Measurements from ENCODE around the gene ACSS1.
A peak's percentile ranks its signal among the peaks of the same experiment; 100 is the strongest.

Gene ACSS1

DNA sequence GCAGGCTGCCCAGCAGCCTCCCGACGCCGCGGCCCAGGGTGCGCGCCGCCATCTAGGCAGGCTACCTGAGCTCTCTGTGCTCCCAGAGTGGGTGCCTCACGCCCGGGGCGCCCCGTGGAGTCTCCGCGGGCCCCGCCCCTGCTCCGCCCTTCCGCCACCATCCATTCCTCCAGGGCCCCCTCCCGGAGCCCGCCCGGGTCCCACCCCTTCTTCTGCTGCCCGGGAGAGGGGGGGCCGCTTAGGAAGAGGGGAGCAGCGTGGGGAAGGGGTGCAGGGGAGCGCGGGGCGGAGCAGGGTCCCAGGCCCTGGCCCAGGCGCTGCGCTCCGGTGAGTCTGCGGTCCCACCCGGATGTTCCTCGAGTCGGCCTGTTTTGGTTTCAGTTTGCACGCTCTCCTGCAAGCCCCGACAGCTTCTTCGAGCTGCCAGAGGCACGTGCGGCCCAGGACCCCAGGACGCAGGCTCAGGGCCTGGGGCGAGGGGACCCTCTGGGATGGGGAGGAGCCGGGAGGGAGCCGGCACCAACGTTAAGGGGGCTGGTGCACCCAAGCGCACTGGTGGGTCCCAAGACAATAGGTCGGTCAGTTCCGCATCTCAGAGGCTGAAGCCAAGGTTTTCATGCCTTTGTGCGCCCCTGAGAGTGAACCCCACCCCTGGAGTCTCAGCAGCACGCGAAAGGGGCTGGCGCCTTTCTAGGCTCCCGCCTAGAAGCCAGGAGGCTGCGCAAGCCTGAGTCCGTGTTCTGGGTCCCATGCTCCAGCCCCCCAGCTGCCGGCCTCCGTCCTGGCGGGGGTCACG is at the start of gene ACSS1:
Gene ACSS1 (minus strand): TSS at position 89 of the 796 bp plus-strand sequence. CDS start 37 bp downstream, at position 52.
- peak; percentile 55 for DNase-seq

GRCh38 chr20:25103526-25103925 is 45.6 kb upstream of the ACSS1 start:
- no peak for DNase-seq

- no peak for DNase-seq
Observed at GRCh38 chr20:25100914-25101313, 43.0 kb upstream of the ACSS1 start.

DNA sequence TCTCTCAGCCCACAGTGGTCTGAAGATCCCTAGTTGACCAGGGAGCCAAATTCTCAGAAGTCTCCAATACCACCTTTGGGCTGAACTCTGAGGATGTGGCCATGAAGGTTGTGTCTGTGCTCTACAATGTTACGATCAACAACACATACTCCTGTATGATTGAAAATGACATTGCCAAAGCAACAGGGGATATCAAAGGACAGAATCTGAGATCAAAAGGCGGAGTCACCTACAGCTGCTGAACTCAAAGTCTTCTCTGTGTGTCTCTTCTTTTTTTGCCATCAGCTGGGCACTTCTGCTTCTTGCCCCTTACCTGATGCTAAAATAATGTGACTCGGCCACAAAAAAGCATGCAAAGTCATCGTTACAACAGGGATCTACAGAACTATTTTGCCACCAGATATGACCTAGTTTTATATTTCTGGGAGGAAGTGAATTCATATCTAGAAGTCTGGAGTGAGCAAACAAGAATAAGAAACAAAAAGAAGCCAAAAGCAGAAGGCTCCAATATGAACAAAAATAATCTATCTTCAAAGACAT is 41.7 kb upstream of the ACSS1 start:
- DNase-seq: no peak

- DNase-seq: no peak
Observed at GRCh38 chr20:25097498-25097897, 39.6 kb upstream of the ACSS1 start.

GRCh38 chr20:25090492-25091429 is 32.8 kb upstream of the ACSS1 start:
- DNase-seq: no peak

DNA sequence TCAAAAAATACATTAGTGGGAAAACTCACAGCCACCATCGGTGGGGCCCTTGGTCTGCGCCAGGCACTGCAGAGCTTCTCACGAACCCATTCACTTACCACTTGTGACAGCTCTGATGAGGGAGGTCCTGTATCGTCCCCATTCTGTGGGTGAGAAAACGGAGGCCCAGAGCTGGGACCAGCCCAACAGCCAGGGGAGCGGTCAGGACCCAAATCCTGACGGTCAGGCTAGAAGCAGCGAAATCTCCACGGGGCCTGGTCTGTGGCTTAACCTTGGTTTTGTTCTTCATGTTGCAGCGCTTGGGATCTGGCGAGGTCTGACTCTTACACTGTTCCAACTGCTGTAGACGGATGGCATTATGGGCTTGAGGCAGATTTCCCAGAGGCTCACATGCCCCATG is 31.7 kb upstream of the ACSS1 start:
- DNase-seq: no peak

- no peak for DNase-seq
Observed at GRCh38 chr20:25089096-25089495, 31.2 kb upstream of the ACSS1 start.

DNA sequence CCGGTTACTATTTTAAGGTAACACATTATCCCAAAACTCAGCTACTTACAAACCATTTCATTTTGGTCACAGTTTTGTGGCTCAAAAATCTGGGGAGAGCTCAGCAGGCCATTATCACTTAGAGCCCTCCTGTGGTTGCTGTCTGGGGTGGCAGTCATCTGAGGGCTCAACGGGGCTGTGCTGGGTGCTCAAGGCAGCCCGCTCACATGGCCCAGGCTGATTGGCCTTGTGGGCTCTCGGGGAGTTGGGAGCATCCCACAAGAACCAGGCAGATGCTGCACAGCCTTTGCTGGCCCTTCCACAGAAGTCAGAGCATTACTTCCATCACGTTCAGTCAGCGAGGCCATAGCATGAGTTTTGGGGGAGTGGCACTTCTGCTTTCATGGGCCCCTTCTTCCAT is 30.3 kb upstream of the ACSS1 start:
- DNase-seq: no peak

- DNase-seq: no peak
Observed at GRCh38 chr20:25087186-25087929, 29.4 kb upstream of the ACSS1 start.

DNA sequence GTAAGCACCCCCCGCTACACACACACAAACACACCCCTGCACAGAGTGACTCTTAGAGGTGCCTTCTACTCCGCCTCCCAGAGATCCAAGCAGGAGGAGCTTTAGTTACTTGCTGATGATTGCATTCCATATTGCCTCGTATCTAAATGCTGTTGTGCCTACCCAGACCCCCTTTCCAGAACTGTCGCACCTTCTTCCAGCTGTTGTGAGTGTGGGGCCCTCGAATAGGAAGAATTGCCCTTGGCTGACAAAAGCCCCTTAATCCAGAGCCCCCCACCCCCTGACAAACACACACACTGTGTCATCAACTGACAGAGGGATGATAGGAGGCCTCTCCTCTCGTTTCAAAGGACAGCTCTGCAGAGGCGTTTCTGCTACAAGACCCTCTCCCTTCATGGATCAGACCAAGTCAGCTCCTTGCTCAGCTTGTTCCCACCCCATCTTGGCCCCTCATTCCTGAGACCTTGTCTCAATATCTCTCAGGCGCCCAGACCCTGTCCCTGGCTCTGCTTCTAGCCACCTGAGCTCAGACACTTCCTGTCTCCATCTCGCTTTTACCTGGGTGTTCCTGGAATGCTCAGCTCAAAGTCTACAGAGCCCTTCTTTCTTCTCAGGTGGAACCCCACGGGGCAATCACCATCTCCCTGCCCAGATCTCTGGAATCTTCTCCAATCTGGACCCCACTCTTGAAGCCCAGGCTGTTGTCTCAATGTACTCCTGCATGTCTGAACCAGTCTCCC is 28.0 kb upstream of the ACSS1 start:
- DNase-seq: no peak

DNA sequence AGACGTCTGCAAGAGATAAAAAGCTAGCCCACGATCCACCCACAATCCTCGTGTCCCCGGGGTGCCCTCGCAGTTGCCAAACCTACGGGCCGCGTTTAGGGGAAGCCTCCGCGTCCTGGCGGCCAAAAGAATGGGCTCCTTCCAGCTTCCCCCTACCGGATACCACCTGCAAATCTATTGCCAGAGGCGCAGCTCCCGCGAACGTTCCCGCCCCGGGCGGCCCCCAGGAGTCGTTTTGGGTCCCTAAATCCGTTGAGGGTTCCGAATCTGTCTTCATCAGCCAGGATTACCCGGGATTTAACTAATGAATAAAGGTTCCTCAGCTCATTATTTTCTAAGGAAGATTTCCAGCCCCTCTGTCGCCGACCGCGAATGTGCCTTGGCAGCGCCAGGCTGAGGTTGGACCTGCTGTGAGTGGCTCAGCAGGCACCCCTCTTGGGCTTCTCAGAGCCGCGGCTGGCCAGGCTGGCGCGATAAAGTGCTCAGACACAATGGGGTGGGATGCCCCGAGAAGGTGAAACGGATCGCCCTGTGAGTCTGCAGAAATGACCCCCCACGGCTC is 26.8 kb upstream of the ACSS1 start:
- no peak for DNase-seq

GRCh38 chr20:25083773-25084625 is 26.1 kb upstream of the ACSS1 start:
- no peak for DNase-seq

DNA sequence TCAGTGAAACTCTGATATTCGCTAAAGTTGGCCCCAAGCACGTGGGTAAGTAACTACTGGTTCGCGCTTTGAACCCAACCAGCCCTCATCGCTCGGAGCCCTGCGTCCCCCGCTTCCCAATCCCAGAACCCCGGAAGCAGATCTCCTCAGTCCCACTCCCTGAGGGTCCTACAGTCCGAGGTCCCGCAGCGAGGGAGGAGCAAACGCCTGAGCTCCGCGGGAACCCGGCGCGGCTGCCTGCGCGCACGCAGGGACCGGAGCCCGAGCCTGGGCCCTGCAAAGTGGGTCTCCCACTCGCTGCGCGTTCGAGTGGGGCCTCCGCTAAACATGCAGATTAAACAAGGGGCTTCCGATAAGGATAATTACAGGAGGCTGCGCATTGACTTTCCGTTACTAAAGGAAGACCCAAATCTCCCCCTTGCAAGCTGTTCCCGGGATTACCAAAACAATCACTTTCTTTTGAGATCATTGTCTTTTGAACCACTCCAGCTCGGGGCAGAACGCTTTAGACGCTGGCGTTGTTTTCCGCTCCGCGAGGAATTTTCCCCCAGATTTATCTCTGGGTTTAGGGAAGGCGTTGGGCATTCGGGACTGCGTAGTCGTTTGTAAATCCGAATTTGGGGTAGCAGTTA is 25.3 kb upstream of the ACSS1 start:
- DNase-seq: no peak

GRCh38 chr20:25082498-25082873 is 24.5 kb upstream of the ACSS1 start:
- no peak for DNase-seq

DNA sequence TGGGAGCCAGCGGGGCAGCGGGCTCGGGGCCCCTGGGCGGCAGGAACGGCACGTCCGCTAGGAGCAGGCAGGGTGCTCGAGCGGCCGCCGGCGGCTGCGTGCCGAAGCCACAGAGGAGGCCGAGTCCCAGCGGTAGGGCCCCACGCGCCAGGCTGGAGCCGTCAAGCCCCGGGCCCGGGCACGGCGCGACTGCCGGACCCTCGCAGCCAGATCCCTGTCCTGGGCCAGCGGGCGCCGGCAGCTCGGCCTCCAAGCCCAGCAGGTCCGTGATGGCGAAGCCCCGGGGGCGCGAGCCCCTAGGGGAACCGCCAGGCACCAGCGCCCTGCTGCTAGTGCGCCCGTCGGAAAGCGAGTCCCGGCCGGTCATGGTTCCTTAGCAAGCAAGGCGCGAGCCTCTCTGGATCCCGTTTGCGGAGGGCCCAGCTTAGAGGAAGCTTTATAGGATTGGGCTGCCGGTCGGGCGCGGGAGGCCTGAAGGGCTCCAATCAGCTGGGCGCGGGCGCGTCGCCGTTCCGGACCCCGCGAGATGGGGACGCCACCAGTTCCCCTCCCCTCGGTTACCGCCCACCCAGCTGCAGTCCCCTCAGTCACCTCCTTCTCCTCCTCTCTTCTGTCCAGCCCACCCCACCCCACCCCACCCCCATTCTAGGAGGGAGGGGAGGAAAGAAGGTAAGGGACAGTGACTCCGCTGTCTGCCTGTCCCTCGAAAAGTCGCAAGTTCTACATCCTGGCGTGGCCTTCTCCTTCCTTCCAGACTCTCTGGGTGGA is 24.0 kb upstream of the ACSS1 start, which contains the start of gene VSX1:
Gene VSX1 (minus strand): TSS at position 412 of the 768 bp plus-strand sequence. CDS start 45 bp downstream, at position 367.
- DNase-seq: no peak

DNA sequence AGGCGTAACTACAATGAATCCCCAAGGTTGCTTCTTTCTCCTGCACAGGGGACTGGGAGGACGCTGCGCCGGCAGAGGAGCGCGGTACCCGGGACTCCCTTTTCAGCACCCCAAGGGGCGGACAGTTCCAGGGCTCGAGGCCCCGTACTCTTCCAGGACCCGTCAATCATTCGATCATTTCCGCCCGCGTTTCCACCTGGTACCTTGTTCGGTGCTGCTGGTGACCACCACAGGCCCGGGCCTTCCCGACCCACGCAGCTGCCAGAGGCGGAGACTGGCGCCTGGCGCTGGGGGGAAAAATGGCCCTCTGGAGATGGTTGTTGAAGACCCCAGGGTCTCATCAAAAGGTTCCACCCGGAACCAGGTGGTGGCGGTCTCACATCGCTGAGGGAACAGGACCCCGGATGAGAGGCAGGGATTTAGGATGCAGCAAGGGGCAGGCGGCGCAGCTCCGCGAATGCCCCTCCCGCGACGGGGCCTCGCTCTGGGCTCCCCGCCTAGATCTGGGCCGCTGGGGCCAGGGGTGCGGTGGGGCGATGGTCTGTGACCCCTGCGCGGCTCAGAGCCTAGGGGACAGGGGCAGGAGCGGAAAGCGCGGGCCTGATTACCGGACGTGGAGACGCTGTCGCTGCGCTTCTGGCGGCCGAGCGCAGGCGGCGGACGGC is 23.3 kb upstream of the ACSS1 start:
- no peak for DNase-seq

DNA sequence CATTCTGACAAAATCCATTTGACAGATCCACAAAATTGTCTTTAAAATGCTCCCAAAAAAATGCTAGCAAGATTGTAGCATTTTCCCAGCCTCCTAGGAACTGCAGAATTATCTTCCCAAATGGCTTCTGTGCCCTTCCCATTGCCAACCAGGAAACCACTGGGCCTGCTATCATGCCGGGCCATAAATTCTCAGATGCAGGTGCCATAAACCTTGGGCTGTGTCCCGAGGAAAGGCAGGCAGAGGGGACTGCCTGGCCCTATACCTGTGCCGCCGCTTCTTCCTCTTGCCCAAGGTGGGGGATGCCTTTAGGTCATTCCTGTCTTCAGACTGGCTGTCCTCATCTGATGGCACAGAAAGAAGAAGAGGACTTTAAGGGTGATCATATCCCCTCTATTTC is 21.2 kb upstream of the ACSS1 start:
- no peak for DNase-seq

DNA sequence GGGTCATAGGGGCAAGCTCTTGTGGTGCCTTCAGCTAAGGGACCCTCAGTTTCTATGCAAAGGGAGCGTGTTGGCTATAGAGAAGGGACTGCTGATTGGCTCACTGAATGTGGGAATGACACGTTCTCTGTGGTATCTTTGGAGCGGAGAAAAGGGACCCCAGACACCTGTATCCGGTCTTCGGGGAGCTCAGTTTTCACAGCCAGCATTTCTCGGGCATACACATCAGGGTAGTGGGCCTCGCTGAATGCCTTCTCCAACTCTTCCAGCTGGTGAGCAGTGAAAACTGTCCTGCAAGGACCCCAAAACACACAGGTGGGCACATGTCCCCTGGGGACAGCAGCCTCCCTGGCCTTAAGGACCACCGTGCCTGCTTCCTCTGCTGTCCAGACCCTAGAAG is 20.7 kb upstream of the ACSS1 start:
- no peak for DNase-seq

Measured in EL (cell line).